ENCODE measurements around the gene GFPT2. TPM values are rescaled to one million over a fixed set of nuclear protein-coding genes. Genes with fewer than 3 reads are reported as not detected.
A peak's percentile ranks its signal among the peaks of the same experiment; 100 is the strongest.

GFPT2 gene
- total and polyA plus RNA-seq, 11 donors, result 3.7 to 33.9 (median 8.5) TPM

GRCh38 chr5:180354966-180355365, 1.8 kb upstream of the GFPT2 start:
- Histone ChIP-seq H3K9me3 (no peaks in the 10 kb centered on the region), H3K36me3 (no peaks in the 10 kb centered on the region), H3K27ac (no peak overlapping the region), H3K4me1 (peaks cover 0 to 29% (median 17%) of the 10 kb centered on the region in 12 donors), H3K4me3 (no peak overlapping the region), H3K27me3 (peaks cover 3 to 41% (median 19%) of the 10 kb centered on the region in 9 donors)
- no peak for ATAC-seq
- peak in 2 of 5 donors; percentile 17 to 53 for DNase-seq
- WGBS, 4 donors, result 71 to 94% (median 93%) methylated on average over 1 to 5 of the region's 5 CpGs
- TF ChIP-seq CTCF (IDR thresholded peaks at IDR 0.05), result no peak
- TF ChIP-seq POLR2A (IDR thresholded peaks at IDR 0.05), result no peak
- intact Hi-C loops (cut with DNase I), result no loop called here

- TF ChIP-seq POLR2A (IDR thresholded peaks at IDR 0.05) (no peak), CTCF (IDR thresholded peaks at IDR 0.05) (no peak)
- ATAC-seq (no peak), DNase-seq (peak in 1 of 5 donors; percentile 37)
- Histone ChIP-seq H3K9me3 (no peaks in the 10 kb centered on the region), H3K27ac (peak overlapping the region in 4 of 12 donors; percentile 6 to 79 (median 76)), H3K4me1 (peaks cover 0 to 29% (median 17%) of the 10 kb centered on the region in 12 donors), H3K36me3 (no peaks in the 10 kb centered on the region), H3K27me3 (peaks cover 3 to 41% (median 19%) of the 10 kb centered on the region in 9 donors), H3K4me3 (peak overlapping the region; percentile 19 to 79 (median 66))
- WGBS, 4 donors, result 5 to 11% (median 10%) methylated on average over 17 to 36 of the region's 36 CpGs
- intact Hi-C loops (cut with DNase I), result no loop called here
Observed at GRCh38 chr5:180353980-180354452, 880 bp upstream of the GFPT2 start.

- H3K4me3 ChIP-seq, result peak overlapping the region; percentile 19 to 79 (median 66)
- H3K27ac ChIP-seq, result peak overlapping the region in 11 of 12 donors; percentile 27 to 79 (median 69)
- H3K36me3 ChIP-seq, result no peaks in the 10 kb centered on the region
- ATAC-seq, result peak in 2 of 4 donors; percentile 12 to 13
- peak in 3 of 5 donors; percentile 33 to 43 (median 43) for DNase-seq
- 2 to 29% (median 8%) methylated on average over 13 to 95 of the region's 95 CpGs for WGBS, 4 donors
- H3K27me3 ChIP-seq, result peaks cover 3 to 41% (median 19%) of the 10 kb centered on the region in 9 donors
- H3K9me3 ChIP-seq, result no peaks in the 10 kb centered on the region
- peaks cover 0 to 29% (median 18%) of the 10 kb centered on the region in 12 donors for H3K4me1 ChIP-seq
- intact Hi-C loops (cut with DNase I), result no loop called here
- peak in 2 of 12 donors; percentile 6 to 8 for TF ChIP-seq CTCF (IDR thresholded peaks at IDR 0.05)
- no peak for TF ChIP-seq POLR2A (IDR thresholded peaks at IDR 0.05)
Observed at GRCh38 chr5:180352116-180353047, 754 bp downstream of the GFPT2 start.
